Measurements from ENCODE around the gene VPS18. TPM values are rescaled to one million over a fixed set of nuclear protein-coding genes. Genes with fewer than 3 reads are reported as not detected.
A peak's percentile ranks its signal among the peaks of the same experiment; 100 is the strongest.

VPS18 gene
- total and polyA plus RNA-seq, 2 donors = 15.1 to 19.3 TPM

GRCh38 chr15:40900256-40901052 is 6.2 kb downstream of the VPS18 start:
- 87% methylated on average over 36 of the region's 36 CpGs for WGBS
- H3K36me3 ChIP-seq (ENCODE audit: insufficient read depth) = peaks cover 4% of the 10 kb centered on the region

DNA sequence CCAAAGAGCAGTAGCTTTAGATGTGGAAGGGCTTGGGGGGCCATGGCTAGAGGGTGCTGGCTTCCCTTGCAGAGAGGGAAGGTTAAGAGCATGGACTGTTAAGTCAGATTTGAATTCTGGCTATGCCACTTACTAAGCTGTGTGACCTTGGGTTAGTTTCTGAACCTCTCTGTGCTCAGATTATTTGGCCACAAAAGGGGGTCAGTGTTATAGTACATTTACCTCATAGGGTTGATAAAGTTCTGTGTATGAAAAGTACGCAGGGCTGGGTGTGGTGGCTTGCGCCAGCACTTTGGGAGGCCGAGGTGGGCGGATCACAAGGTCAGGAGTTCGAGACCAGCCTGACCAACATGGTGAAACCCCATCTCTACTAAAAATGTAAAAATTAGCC is 6.8 kb downstream of the VPS18 start:
- H3K4me1 ChIP-seq (ENCODE audit: insufficient read depth) = no peaks in the 10 kb centered on the region
- WGBS = 76% methylated on average over 5 of the region's 5 CpGs
- no peak overlapping the region for H3K27ac ChIP-seq (ENCODE audit: low read depth)
- H3K4me3 ChIP-seq (ENCODE audit: low read depth, low read length) = no peak overlapping the region
- no peak for DNase-seq (ENCODE audit: extremely low spot score)
- peaks cover 4% of the 10 kb centered on the region for H3K36me3 ChIP-seq (ENCODE audit: insufficient read depth)

More at GRCh38 chr15:40900256-40901052, 6.2 kb downstream of the VPS18 start:
- no peak for DNase-seq (ENCODE audit: extremely low spot score)
- Histone ChIP-seq H3K27ac (ENCODE audit: low read depth) (no peak overlapping the region), H3K4me1 (ENCODE audit: insufficient read depth) (no peaks in the 10 kb centered on the region), H3K4me3 (ENCODE audit: low read depth, low read length) (no peak overlapping the region)

GRCh38 chr15:40902605-40903561 is 8.6 kb downstream of the VPS18 start:
- H3K27ac ChIP-seq (ENCODE audit: low read depth) = no peak overlapping the region

GRCh38 chr15:40904552-40905201 is 10.4 kb downstream of the VPS18 start:
- H3K27ac ChIP-seq (ENCODE audit: low read depth) = no peak overlapping the region

More at GRCh38 chr15:40902605-40903561, 8.6 kb downstream of the VPS18 start:
- peaks cover 4% of the 10 kb centered on the region for H3K36me3 ChIP-seq (ENCODE audit: insufficient read depth)
- no peak overlapping the region for H3K4me3 ChIP-seq (ENCODE audit: low read depth, low read length)
- WGBS = 83% methylated on average over 33 of the region's 33 CpGs
- no peaks in the 10 kb centered on the region for H3K4me1 ChIP-seq (ENCODE audit: insufficient read depth)
- no peak for DNase-seq (ENCODE audit: extremely low spot score)

GRCh38 chr15:40906091-40906990 is 12.1 kb downstream of the VPS18 start:
- 2% methylated on average over 36 of the region's 36 CpGs for WGBS
- Histone ChIP-seq H3K36me3 (ENCODE audit: insufficient read depth) (peaks cover 4% of the 10 kb centered on the region), H3K4me1 (ENCODE audit: insufficient read depth) (no peaks in the 10 kb centered on the region), H3K4me3 (ENCODE audit: low read depth, low read length) (peak overlapping the region; percentile 41), H3K27ac (ENCODE audit: low read depth) (peak overlapping the region; percentile 92)
- no peak for DNase-seq (ENCODE audit: extremely low spot score)

More at GRCh38 chr15:40904552-40905201, 10.4 kb downstream of the VPS18 start:
- Histone ChIP-seq H3K4me1 (ENCODE audit: insufficient read depth) (no peaks in the 10 kb centered on the region), H3K4me3 (ENCODE audit: low read depth, low read length) (no peak overlapping the region), H3K36me3 (ENCODE audit: insufficient read depth) (peaks cover 4% of the 10 kb centered on the region)
- no peak for DNase-seq (ENCODE audit: extremely low spot score)
- WGBS = 73% methylated on average over 7 of the region's 7 CpGs

- no peak for DNase-seq (ENCODE audit: extremely low spot score)
- peak overlapping the region; percentile 41 for H3K4me3 ChIP-seq (ENCODE audit: low read depth, low read length)
- no peaks in the 10 kb centered on the region for H3K4me1 ChIP-seq (ENCODE audit: insufficient read depth)
- H3K27ac ChIP-seq (ENCODE audit: low read depth) = peak overlapping the region; percentile 92
- 30% methylated on average over 22 of the region's 22 CpGs for WGBS
- H3K36me3 ChIP-seq (ENCODE audit: insufficient read depth) = peaks cover 4% of the 10 kb centered on the region
Observed at GRCh38 chr15:40906991-40907802, 12.9 kb downstream of the VPS18 start.

- Histone ChIP-seq H3K4me3 (ENCODE audit: low read depth, low read length) (no peak overlapping the region), H3K4me1 (ENCODE audit: insufficient read depth) (no peaks in the 10 kb centered on the region), H3K36me3 (ENCODE audit: insufficient read depth) (peaks cover under 1% of the 10 kb centered on the region), H3K27ac (ENCODE audit: low read depth) (no peak overlapping the region)
- no peak for DNase-seq (ENCODE audit: extremely low spot score)
- WGBS = 89% methylated on average over 7 of the region's 7 CpGs
Observed at GRCh38 chr15:40908095-40908494, 13.8 kb downstream of the VPS18 start.

DNA sequence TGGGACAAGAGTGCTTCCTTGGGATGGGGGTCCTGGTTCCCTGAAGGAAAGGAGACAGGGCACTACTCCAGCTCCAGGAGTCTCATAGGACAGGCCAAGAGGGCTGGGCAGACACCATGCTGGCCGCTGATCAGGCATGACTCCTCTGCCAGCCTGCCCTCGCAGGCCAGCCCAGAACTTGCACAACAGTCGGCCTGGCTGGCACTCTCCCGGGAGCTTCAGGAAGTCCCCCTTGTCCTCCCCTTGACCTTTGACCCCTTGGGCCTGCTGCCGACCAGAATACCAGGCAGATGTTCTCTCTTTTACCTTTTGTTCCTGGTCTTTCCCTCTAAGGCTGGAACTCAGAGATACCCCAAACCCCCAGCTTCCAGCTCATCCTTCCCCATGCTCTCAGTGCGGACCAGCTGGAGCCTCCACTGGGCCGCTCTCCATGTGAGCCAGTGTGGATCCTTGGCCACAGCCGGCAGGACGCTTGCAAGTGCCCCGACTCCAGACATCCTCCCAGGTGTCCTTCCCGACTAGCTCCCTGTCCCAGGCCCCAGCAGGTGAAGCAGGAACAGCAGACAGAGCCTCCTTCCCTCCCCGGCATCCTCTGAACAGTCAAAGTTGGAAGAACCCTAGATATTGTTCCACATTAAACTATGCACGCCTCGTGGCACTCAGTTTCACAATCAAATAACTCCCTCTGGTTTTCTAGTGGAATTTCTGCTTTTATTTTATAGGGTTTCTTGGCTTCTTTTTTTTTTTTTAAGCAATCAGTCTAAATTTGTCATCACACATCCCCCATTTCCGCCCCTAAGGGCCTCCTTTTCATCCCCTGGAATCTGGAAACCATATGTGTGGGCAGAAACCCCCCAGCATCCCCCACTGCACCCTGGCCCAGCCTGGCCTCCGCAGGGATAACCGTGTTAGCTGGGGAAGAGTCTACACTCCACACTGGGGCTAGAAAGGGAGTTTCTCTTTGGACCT is 15.7 kb downstream of the VPS18 start:
- H3K4me3 ChIP-seq (ENCODE audit: low read depth, low read length) = no peak overlapping the region
- H3K27ac ChIP-seq (ENCODE audit: low read depth) = no peak overlapping the region
- H3K36me3 ChIP-seq (ENCODE audit: insufficient read depth) = no peaks in the 10 kb centered on the region
- 69% methylated on average over 17 of the region's 17 CpGs for WGBS
- H3K4me1 ChIP-seq (ENCODE audit: insufficient read depth) = no peaks in the 10 kb centered on the region
- DNase-seq (ENCODE audit: extremely low spot score) = no peak

GRCh38 chr15:40911141-40911540 is 16.9 kb downstream of the VPS18 start:
- no peaks in the 10 kb centered on the region for H3K4me1 ChIP-seq (ENCODE audit: insufficient read depth)
- no peaks in the 10 kb centered on the region for H3K36me3 ChIP-seq (ENCODE audit: insufficient read depth)
- no peak for DNase-seq (ENCODE audit: extremely low spot score)
- H3K27ac ChIP-seq (ENCODE audit: low read depth) = no peak overlapping the region
- 50% methylated on average over 7 of the region's 7 CpGs for WGBS
- H3K4me3 ChIP-seq (ENCODE audit: low read depth, low read length) = no peak overlapping the region

DNA sequence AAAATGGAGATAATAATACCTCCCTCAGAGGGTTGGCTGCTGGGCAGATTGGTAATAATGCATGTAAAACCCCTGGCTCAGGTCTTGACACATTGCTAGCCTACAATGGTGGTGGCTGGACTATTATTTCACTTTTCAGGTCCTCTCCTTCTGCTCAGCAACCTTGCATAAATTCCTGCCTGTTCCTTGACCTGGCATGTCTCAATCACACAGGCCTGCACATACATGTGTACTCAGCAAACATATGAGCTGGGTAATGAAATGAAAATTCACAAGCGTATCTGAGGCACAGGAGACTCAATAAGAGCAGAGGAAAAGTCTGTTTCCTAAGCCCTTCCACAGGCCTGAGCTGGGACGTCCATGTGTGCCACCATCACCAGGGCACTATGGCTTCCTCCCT is 17.4 kb downstream of the VPS18 start:
- Histone ChIP-seq H3K36me3 (ENCODE audit: insufficient read depth) (no peaks in the 10 kb centered on the region), H3K27ac (ENCODE audit: low read depth) (no peak overlapping the region), H3K4me3 (ENCODE audit: low read depth, low read length) (no peak overlapping the region), H3K4me1 (ENCODE audit: insufficient read depth) (no peaks in the 10 kb centered on the region)
- no peak for DNase-seq (ENCODE audit: extremely low spot score)
- WGBS = 90% methylated on average over 2 of the region's 2 CpGs

- H3K27ac ChIP-seq (ENCODE audit: low read depth) = no peak overlapping the region
- WGBS = 83% methylated on average over 6 of the region's 6 CpGs
- H3K36me3 ChIP-seq (ENCODE audit: insufficient read depth) = no peaks in the 10 kb centered on the region
- DNase-seq (ENCODE audit: extremely low spot score) = no peak
- H3K4me1 ChIP-seq (ENCODE audit: insufficient read depth) = no peaks in the 10 kb centered on the region
- no peak overlapping the region for H3K4me3 ChIP-seq (ENCODE audit: low read depth, low read length)
Observed at GRCh38 chr15:40912478-40912877, 18.2 kb downstream of the VPS18 start.
